Measurements from ENCODE around the gene SMG6.
A peak's percentile ranks its signal among the peaks of the same experiment; 100 is the strongest.

SMG6 gene

GRCh38 chr17:2102931-2103809, 200.4 kb downstream of the SMG6 start:
- no peaks in the 10 kb centered on the region for H3K27me3 ChIP-seq (ENCODE audit: control insufficient read depth, insufficient read depth, low read length)
- peaks cover 3% of the 10 kb centered on the region for H3K4me1 ChIP-seq (ENCODE audit: control insufficient read depth, insufficient read depth, low read length)
- H3K9me3 ChIP-seq (replicated peaks; ENCODE audit: low read length): no peaks in the 10 kb centered on the region
- H3K4me3 ChIP-seq (ENCODE audit: low read length): no peak overlapping the region
- H3K36me3 ChIP-seq (ENCODE audit: insufficient read depth, low read length): no peaks in the 10 kb centered on the region
- H3K9ac ChIP-seq (ENCODE audit: low read depth, low read length): no peak overlapping the region
- no peak overlapping the region for H3K4me2 ChIP-seq (ENCODE audit: low read length)

- Histone ChIP-seq H3K4me2 (ENCODE audit: low read length) (no peak overlapping the region), H3K9ac (ENCODE audit: low read depth, low read length) (no peak overlapping the region)
Measured at GRCh38 chr17:2101448-2102257, 201.9 kb downstream of the SMG6 start.

GRCh38 chr17:2095536-2095910, 208.1 kb downstream of the SMG6 start:
- H3K9ac ChIP-seq (ENCODE audit: low read depth, low read length): no peak overlapping the region
- H3K36me3 ChIP-seq (ENCODE audit: insufficient read depth, low read length): no peaks in the 10 kb centered on the region
- no peak overlapping the region for H3K4me3 ChIP-seq (ENCODE audit: low read length)
- H3K4me2 ChIP-seq (ENCODE audit: low read length): no peak overlapping the region
- H3K27me3 ChIP-seq (ENCODE audit: control insufficient read depth, insufficient read depth, low read length): no peaks in the 10 kb centered on the region
- peaks cover 14% of the 10 kb centered on the region for H3K4me1 ChIP-seq (ENCODE audit: control insufficient read depth, insufficient read depth, low read length)
- no peaks in the 10 kb centered on the region for H3K9me3 ChIP-seq (replicated peaks; ENCODE audit: low read length)

More at GRCh38 chr17:2101448-2102257, 201.9 kb downstream of the SMG6 start:
- Histone ChIP-seq H3K36me3 (ENCODE audit: insufficient read depth, low read length) (no peaks in the 10 kb centered on the region), H3K9me3 (replicated peaks; ENCODE audit: low read length) (no peaks in the 10 kb centered on the region), H3K27me3 (ENCODE audit: control insufficient read depth, insufficient read depth, low read length) (no peaks in the 10 kb centered on the region), H3K4me3 (ENCODE audit: low read length) (no peak overlapping the region), H3K4me1 (ENCODE audit: control insufficient read depth, insufficient read depth, low read length) (peaks cover 3% of the 10 kb centered on the region)

- peaks cover 17% of the 10 kb centered on the region for H3K4me1 ChIP-seq (ENCODE audit: control insufficient read depth, insufficient read depth, low read length)
- no peaks in the 10 kb centered on the region for H3K9me3 ChIP-seq (replicated peaks; ENCODE audit: low read length)
- H3K27me3 ChIP-seq (ENCODE audit: control insufficient read depth, insufficient read depth, low read length): no peaks in the 10 kb centered on the region
- no peak overlapping the region for H3K4me3 ChIP-seq (ENCODE audit: low read length)
- H3K9ac ChIP-seq (ENCODE audit: low read depth, low read length): no peak overlapping the region
- no peaks in the 10 kb centered on the region for H3K36me3 ChIP-seq (ENCODE audit: insufficient read depth, low read length)
- H3K4me2 ChIP-seq (ENCODE audit: low read length): no peak overlapping the region
Measured at GRCh38 chr17:2094891-2095535, 208.6 kb downstream of the SMG6 start.

- Histone ChIP-seq H3K9ac (ENCODE audit: low read depth, low read length) (no peak overlapping the region), H3K4me3 (ENCODE audit: low read length) (no peak overlapping the region), H3K9me3 (replicated peaks; ENCODE audit: low read length) (no peaks in the 10 kb centered on the region), H3K36me3 (ENCODE audit: insufficient read depth, low read length) (no peaks in the 10 kb centered on the region), H3K4me1 (ENCODE audit: control insufficient read depth, insufficient read depth, low read length) (peaks cover 30% of the 10 kb centered on the region), H3K4me2 (ENCODE audit: low read length) (no peak overlapping the region), H3K27me3 (ENCODE audit: control insufficient read depth, insufficient read depth, low read length) (no peaks in the 10 kb centered on the region)
Measured at GRCh38 chr17:2093349-2093748, 210.2 kb downstream of the SMG6 start.

- Histone ChIP-seq H3K4me1 (ENCODE audit: control insufficient read depth, insufficient read depth, low read length) (peaks cover 30% of the 10 kb centered on the region), H3K9me3 (replicated peaks; ENCODE audit: low read length) (no peaks in the 10 kb centered on the region), H3K4me2 (ENCODE audit: low read length) (no peak overlapping the region), H3K36me3 (ENCODE audit: insufficient read depth, low read length) (no peaks in the 10 kb centered on the region), H3K9ac (ENCODE audit: low read depth, low read length) (no peak overlapping the region), H3K4me3 (ENCODE audit: low read length) (no peak overlapping the region), H3K27me3 (ENCODE audit: control insufficient read depth, insufficient read depth, low read length) (no peaks in the 10 kb centered on the region)
Measured at GRCh38 chr17:2092253-2092652, 211.3 kb downstream of the SMG6 start.

- Histone ChIP-seq H3K4me3 (ENCODE audit: low read length) (no peak overlapping the region), H3K27me3 (ENCODE audit: control insufficient read depth, insufficient read depth, low read length) (no peaks in the 10 kb centered on the region), H3K4me1 (ENCODE audit: control insufficient read depth, insufficient read depth, low read length) (peaks cover 30% of the 10 kb centered on the region), H3K4me2 (ENCODE audit: low read length) (peak overlapping the region; percentile 25), H3K9ac (ENCODE audit: low read depth, low read length) (peak overlapping the region; percentile 27), H3K36me3 (ENCODE audit: insufficient read depth, low read length) (no peaks in the 10 kb centered on the region), H3K9me3 (replicated peaks; ENCODE audit: low read length) (no peaks in the 10 kb centered on the region)
Measured at GRCh38 chr17:2090804-2091534, 212.6 kb downstream of the SMG6 start.

GRCh38 chr17:2090210-2090641, 213.4 kb downstream of the SMG6 start:
- Histone ChIP-seq H3K4me1 (ENCODE audit: control insufficient read depth, insufficient read depth, low read length) (peaks cover 35% of the 10 kb centered on the region), H3K9ac (ENCODE audit: low read depth, low read length) (peak overlapping the region; percentile 27), H3K4me2 (ENCODE audit: low read length) (no peak overlapping the region), H3K27me3 (ENCODE audit: control insufficient read depth, insufficient read depth, low read length) (no peaks in the 10 kb centered on the region), H3K36me3 (ENCODE audit: insufficient read depth, low read length) (no peaks in the 10 kb centered on the region), H3K9me3 (replicated peaks; ENCODE audit: low read length) (no peaks in the 10 kb centered on the region), H3K4me3 (ENCODE audit: low read length) (no peak overlapping the region)

- Histone ChIP-seq H3K9me3 (replicated peaks; ENCODE audit: low read length) (no peaks in the 10 kb centered on the region), H3K9ac (ENCODE audit: low read depth, low read length) (peak overlapping the region; percentile 35), H3K4me3 (ENCODE audit: low read length) (no peak overlapping the region)
Measured at GRCh38 chr17:2089021-2089422, 214.6 kb downstream of the SMG6 start.

GRCh38 chr17:2087597-2088211, 215.9 kb downstream of the SMG6 start:
- Histone ChIP-seq H3K9me3 (replicated peaks; ENCODE audit: low read length) (no peaks in the 10 kb centered on the region), H3K27me3 (ENCODE audit: control insufficient read depth, insufficient read depth, low read length) (no peaks in the 10 kb centered on the region), H3K9ac (ENCODE audit: low read depth, low read length) (no peak overlapping the region), H3K4me3 (ENCODE audit: low read length) (no peak overlapping the region), H3K4me1 (ENCODE audit: control insufficient read depth, insufficient read depth, low read length) (peaks cover 49% of the 10 kb centered on the region), H3K4me2 (ENCODE audit: low read length) (no peak overlapping the region), H3K36me3 (ENCODE audit: insufficient read depth, low read length) (no peaks in the 10 kb centered on the region)

More at GRCh38 chr17:2089021-2089422, 214.6 kb downstream of the SMG6 start:
- peaks cover 45% of the 10 kb centered on the region for H3K4me1 ChIP-seq (ENCODE audit: control insufficient read depth, insufficient read depth, low read length)
- no peaks in the 10 kb centered on the region for H3K36me3 ChIP-seq (ENCODE audit: insufficient read depth, low read length)
- H3K4me2 ChIP-seq (ENCODE audit: low read length): peak overlapping the region; percentile 69
- H3K27me3 ChIP-seq (ENCODE audit: control insufficient read depth, insufficient read depth, low read length): no peaks in the 10 kb centered on the region

Measured in skeletal muscle satellite cell (primary cell).